GM19240 (cell line): Measurements from ENCODE around the gene IGF2BP1.
"Not testable (repeated sequence)": the region's sequence is repeated elsewhere in the genome, so short reads cannot be mapped to it uniquely, and the experiment has no call there.

Experiments
- DNase-seq: peaks from one replicate; pipeline ENCODE4 v3.0.0; 2011; ENCODE audit warnings: low spot score; ENCODE audit not compliant: insufficient read length

Gene IGF2BP1

GRCh38 chr17:49090878-49091594, 93.9 kb downstream of the IGF2BP1 start:
- no peak for DNase-seq

- no peak for DNase-seq
Measured at GRCh38 chr17:49093131-49093530, 95.9 kb downstream of the IGF2BP1 start.

- no peak for DNase-seq
Measured at GRCh38 chr17:49100601-49101000, 103.4 kb downstream of the IGF2BP1 start.

- DNase-seq: no peak
Measured at GRCh38 chr17:49101054-49101534, 103.9 kb downstream of the IGF2BP1 start.

GRCh38 chr17:49103360-49103759, 106.2 kb downstream of the IGF2BP1 start:
- not testable (repeated sequence) for DNase-seq

- DNase-seq: no peak
Measured at GRCh38 chr17:49104511-49105074, 107.4 kb downstream of the IGF2BP1 start.
